ENCODE results near the gene KIFAP3. TPM values are rescaled to one million over a fixed set of nuclear protein-coding genes. Genes with fewer than 3 reads are reported as not detected.

The KIFAP3 gene
- total and polyA plus RNA-seq, 4 donors, result 7.6 to 38.7 (median 25.4) TPM

DNA sequence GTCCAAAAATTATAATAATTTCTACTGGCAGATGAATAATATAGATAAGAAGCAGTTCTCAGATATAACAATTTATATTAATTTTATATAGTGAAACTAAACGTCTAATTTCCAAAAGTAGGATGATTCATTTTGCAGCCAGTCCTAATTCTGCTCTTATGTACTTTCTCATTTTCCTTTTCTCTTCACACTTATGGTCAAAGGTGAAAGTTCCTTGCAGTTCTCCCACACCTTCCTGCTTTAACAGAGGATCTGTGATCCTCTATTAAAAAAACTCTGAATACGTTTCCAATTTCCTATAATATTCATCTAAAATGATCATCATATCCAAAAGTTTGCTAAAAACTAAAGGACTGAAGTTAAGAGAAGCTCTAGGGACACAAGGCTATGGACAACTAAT, 78.5 kb downstream of the KIFAP3 start:
- WGBS, 2 donors, result 74% methylated on average over 2 of the region's 2 CpGs

GRCh38 chr1:169989246-169989645, 85.2 kb downstream of the KIFAP3 start:
- Histone ChIP-seq H3K36me3 (ENCODE audit: control insufficient read depth in 1 of 2, insufficient read depth in 2 of 2, low read length in 1 of 2) (no peaks in the 10 kb centered on the region), H3K4me3 (ENCODE audit: low read length in 2 of 2) (no peak overlapping the region), H3K27me3 (ENCODE audit: control insufficient read depth in 1 of 2, insufficient read depth in 2 of 2, low read length in 1 of 2) (no peaks in the 10 kb centered on the region), H3K4me1 (ENCODE audit: control insufficient read depth in 1 of 2, insufficient read depth in 2 of 2, low read length in 2 of 2) (no peaks in the 10 kb centered on the region), H3K9me3 (ENCODE audit: control insufficient read depth, low read length) (no peaks in the 10 kb centered on the region), H3K27ac (ENCODE audit: low read depth in 1 of 2, low read length in 2 of 2) (no peak overlapping the region)
- WGBS, 2 donors, result 50 to 55% methylated on average over 2 of the region's 2 CpGs
- DNase-seq, result no peak
- no peak for ATAC-seq (ENCODE audit: low FRiP score)
- intact Hi-C loops (cut with DNase I), result no loop called here

More for the DNA sequence above, 78.5 kb downstream of the KIFAP3 start:
- no peak overlapping the region for H3K27ac ChIP-seq (ENCODE audit: low read depth in 1 of 2, low read length in 2 of 2)
- H3K4me3 ChIP-seq (ENCODE audit: low read length in 2 of 2), result no peak overlapping the region
- intact Hi-C loops (cut with DNase I), result no loop called here
- H3K4me1 ChIP-seq (ENCODE audit: control insufficient read depth in 1 of 2, insufficient read depth in 2 of 2, low read length in 2 of 2), result no peaks in the 10 kb centered on the region
- no peaks in the 10 kb centered on the region for H3K36me3 ChIP-seq (ENCODE audit: control insufficient read depth in 1 of 2, insufficient read depth in 2 of 2, low read length in 1 of 2)
- H3K9me3 ChIP-seq (ENCODE audit: control insufficient read depth, low read length), result no peaks in the 10 kb centered on the region
- no peak for ATAC-seq (ENCODE audit: low FRiP score)
- no peak for DNase-seq
- no peaks in the 10 kb centered on the region for H3K27me3 ChIP-seq (ENCODE audit: control insufficient read depth in 1 of 2, insufficient read depth in 2 of 2, low read length in 1 of 2)

GRCh38 chr1:169985757-169986156, 88.7 kb downstream of the KIFAP3 start:
- Histone ChIP-seq H3K9me3 (ENCODE audit: control insufficient read depth, low read length) (no peaks in the 10 kb centered on the region), H3K27me3 (ENCODE audit: control insufficient read depth in 1 of 2, insufficient read depth in 2 of 2, low read length in 1 of 2) (no peaks in the 10 kb centered on the region), H3K36me3 (ENCODE audit: control insufficient read depth in 1 of 2, insufficient read depth in 2 of 2, low read length in 1 of 2) (peaks cover 0 to 2% of the 10 kb centered on the region in 2 donors), H3K27ac (ENCODE audit: low read depth in 1 of 2, low read length in 2 of 2) (no peak overlapping the region), H3K4me1 (ENCODE audit: control insufficient read depth in 1 of 2, insufficient read depth in 2 of 2, low read length in 2 of 2) (no peaks in the 10 kb centered on the region), H3K4me3 (ENCODE audit: low read length in 2 of 2) (no peak overlapping the region)
- DNase-seq (no peak), ATAC-seq (ENCODE audit: low FRiP score) (no peak)
- WGBS, 2 donors, result 95 to 98% methylated on average over 1 of the region's 1 CpG
- intact Hi-C loops (cut with DNase I), result no loop called here

DNA sequence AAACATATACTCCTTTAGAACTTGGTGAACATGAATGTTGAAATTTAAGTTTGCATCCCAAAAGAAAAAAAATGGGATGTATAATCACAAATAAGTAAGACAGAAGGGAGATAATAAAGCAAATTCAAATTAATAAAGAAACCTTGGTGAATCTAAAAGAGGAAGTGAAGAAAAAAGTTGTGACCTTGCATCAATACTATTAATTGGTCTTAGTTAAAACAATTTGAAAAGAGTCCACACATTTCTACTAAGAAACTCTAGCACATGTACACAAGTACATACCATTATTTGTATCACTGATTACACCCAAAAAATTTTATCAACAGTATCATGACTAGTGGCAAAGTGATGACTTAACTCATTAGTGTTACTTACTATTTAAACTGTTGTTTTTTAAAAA, 100.4 kb downstream of the KIFAP3 start:
- ATAC-seq (ENCODE audit: low FRiP score), result no peak
- no peaks in the 10 kb centered on the region for H3K4me1 ChIP-seq (ENCODE audit: control insufficient read depth in 1 of 2, insufficient read depth in 2 of 2, low read length in 2 of 2)
- H3K36me3 ChIP-seq (ENCODE audit: control insufficient read depth in 1 of 2, insufficient read depth in 2 of 2, low read length in 1 of 2), result no peaks in the 10 kb centered on the region

DNA sequence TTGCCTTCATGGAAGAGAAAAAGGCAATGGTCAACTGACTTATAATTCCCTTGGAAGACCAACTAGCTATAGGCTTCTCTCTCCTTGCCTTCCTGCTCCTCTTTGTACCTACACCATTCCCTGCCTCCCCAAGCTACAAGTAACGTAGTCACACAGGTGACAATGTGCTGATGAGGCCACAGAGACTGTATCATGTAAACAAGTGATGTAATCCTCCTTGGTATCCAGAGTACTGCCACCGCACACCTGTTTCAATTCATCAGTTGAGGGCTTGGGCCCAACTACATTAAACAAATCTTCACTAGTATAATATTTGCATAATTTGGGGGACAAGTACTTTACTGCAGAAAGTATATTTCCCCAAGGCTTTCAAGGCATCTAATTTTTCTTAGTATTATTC, 104.4 kb downstream of the KIFAP3 start:
- 92 to 98% methylated on average over 2 of the region's 2 CpGs for WGBS, 2 donors
- H3K4me3 ChIP-seq (ENCODE audit: low read length in 2 of 2), result no peak overlapping the region
- DNase-seq (no peak), ATAC-seq (ENCODE audit: low FRiP score) (no peak)
- H3K9me3 ChIP-seq (ENCODE audit: control insufficient read depth, low read length), result no peaks in the 10 kb centered on the region
- no peak overlapping the region for H3K27ac ChIP-seq (ENCODE audit: low read depth in 1 of 2, low read length in 2 of 2)
- no peaks in the 10 kb centered on the region for H3K4me1 ChIP-seq (ENCODE audit: control insufficient read depth in 1 of 2, insufficient read depth in 2 of 2, low read length in 2 of 2)
- H3K27me3 ChIP-seq (ENCODE audit: control insufficient read depth in 1 of 2, insufficient read depth in 2 of 2, low read length in 1 of 2), result no peaks in the 10 kb centered on the region
- H3K36me3 ChIP-seq (ENCODE audit: control insufficient read depth in 1 of 2, insufficient read depth in 2 of 2, low read length in 1 of 2), result no peaks in the 10 kb centered on the region
- intact Hi-C loops (cut with DNase I), result no loop called here

More for the DNA sequence above, 100.4 kb downstream of the KIFAP3 start:
- intact Hi-C loops (cut with DNase I), result no loop called here
- H3K4me3 ChIP-seq (ENCODE audit: low read length in 2 of 2), result no peak overlapping the region
- no peaks in the 10 kb centered on the region for H3K9me3 ChIP-seq (ENCODE audit: control insufficient read depth, low read length)
- H3K27me3 ChIP-seq (ENCODE audit: control insufficient read depth in 1 of 2, insufficient read depth in 2 of 2, low read length in 1 of 2), result no peaks in the 10 kb centered on the region
- H3K27ac ChIP-seq (ENCODE audit: low read depth in 1 of 2, low read length in 2 of 2), result no peak overlapping the region
- DNase-seq, result no peak

GRCh38 chr1:169968174-169968573, 106.3 kb downstream of the KIFAP3 start:
- Histone ChIP-seq H3K27ac (ENCODE audit: low read depth in 1 of 2, low read length in 2 of 2) (no peak overlapping the region), H3K4me1 (ENCODE audit: control insufficient read depth in 1 of 2, insufficient read depth in 2 of 2, low read length in 2 of 2) (no peaks in the 10 kb centered on the region), H3K36me3 (ENCODE audit: control insufficient read depth in 1 of 2, insufficient read depth in 2 of 2, low read length in 1 of 2) (no peaks in the 10 kb centered on the region), H3K4me3 (ENCODE audit: low read length in 2 of 2) (no peak overlapping the region), H3K27me3 (ENCODE audit: control insufficient read depth in 1 of 2, insufficient read depth in 2 of 2, low read length in 1 of 2) (no peaks in the 10 kb centered on the region), H3K9me3 (ENCODE audit: control insufficient read depth, low read length) (no peaks in the 10 kb centered on the region)
- intact Hi-C loops (cut with DNase I), result no loop called here
- DNase-seq (no peak), ATAC-seq (ENCODE audit: low FRiP score) (no peak)
- 73 to 74% methylated on average over 4 of the region's 4 CpGs for WGBS, 2 donors

DNA sequence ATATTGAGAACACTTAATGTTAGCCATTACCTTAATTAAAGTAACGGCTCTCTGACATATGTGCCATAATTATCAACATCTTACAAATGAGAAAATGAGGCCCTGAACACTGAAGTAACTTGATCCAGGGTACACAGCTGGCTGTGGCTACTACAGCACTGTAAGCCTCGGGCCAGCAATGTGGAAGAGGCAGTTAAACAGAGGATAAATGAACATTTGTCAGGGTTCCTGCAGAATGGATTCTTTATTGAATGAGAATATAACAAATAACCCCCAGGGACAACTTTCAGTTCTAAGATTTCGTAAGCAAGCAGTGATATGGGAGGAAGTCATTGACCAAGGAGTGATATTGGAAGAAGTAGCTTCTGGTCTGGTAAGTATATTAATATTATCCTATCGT, 110.3 kb downstream of the KIFAP3 start:
- 93 to 94% methylated on average over 4 of the region's 4 CpGs for WGBS, 2 donors
- Histone ChIP-seq H3K27ac (ENCODE audit: low read depth in 1 of 2, low read length in 2 of 2) (no peak overlapping the region), H3K36me3 (ENCODE audit: control insufficient read depth in 1 of 2, insufficient read depth in 2 of 2, low read length in 1 of 2) (peaks cover 0 to 4% of the 10 kb centered on the region in 2 donors), H3K4me3 (ENCODE audit: low read length in 2 of 2) (no peak overlapping the region), H3K4me1 (ENCODE audit: control insufficient read depth in 1 of 2, insufficient read depth in 2 of 2, low read length in 2 of 2) (no peaks in the 10 kb centered on the region), H3K27me3 (ENCODE audit: control insufficient read depth in 1 of 2, insufficient read depth in 2 of 2, low read length in 1 of 2) (no peaks in the 10 kb centered on the region), H3K9me3 (ENCODE audit: control insufficient read depth, low read length) (no peaks in the 10 kb centered on the region)
- ATAC-seq (ENCODE audit: low FRiP score) (no peak), DNase-seq (no peak)
- intact Hi-C loops (cut with DNase I), result no loop called here

DNA sequence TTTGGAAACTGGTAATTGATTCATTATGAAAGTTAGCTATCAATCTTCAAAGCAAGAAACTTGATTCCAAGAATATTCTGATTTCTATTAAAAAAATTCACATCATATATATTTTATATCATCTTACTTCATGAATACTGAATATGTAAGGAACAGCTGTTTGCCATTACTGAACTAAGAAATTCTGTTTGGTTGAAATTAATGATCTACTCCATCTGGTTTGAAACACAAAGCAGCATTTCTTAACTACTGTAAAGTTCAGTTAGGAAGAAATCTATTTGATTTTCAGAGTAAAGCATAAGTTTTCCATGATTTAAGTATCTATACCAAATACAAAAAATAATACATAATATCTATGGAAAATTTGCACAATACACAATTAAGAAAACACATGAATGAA, 114.8 kb downstream of the KIFAP3 start:
- DNase-seq (no peak), ATAC-seq (ENCODE audit: low FRiP score) (no peak)
- no peak overlapping the region for H3K27ac ChIP-seq (ENCODE audit: low read depth in 1 of 2, low read length in 2 of 2)
- no peak overlapping the region for H3K4me3 ChIP-seq (ENCODE audit: low read length in 2 of 2)
- no peaks in the 10 kb centered on the region for H3K4me1 ChIP-seq (ENCODE audit: control insufficient read depth in 1 of 2, insufficient read depth in 2 of 2, low read length in 2 of 2)
- intact Hi-C loops (cut with DNase I), result no loop called here
- H3K27me3 ChIP-seq (ENCODE audit: control insufficient read depth in 1 of 2, insufficient read depth in 2 of 2, low read length in 1 of 2), result no peaks in the 10 kb centered on the region
- H3K36me3 ChIP-seq (ENCODE audit: control insufficient read depth in 1 of 2, insufficient read depth in 2 of 2, low read length in 1 of 2), result peaks cover 0 to 4% of the 10 kb centered on the region in 2 donors
- no peaks in the 10 kb centered on the region for H3K9me3 ChIP-seq (ENCODE audit: control insufficient read depth, low read length)

DNA sequence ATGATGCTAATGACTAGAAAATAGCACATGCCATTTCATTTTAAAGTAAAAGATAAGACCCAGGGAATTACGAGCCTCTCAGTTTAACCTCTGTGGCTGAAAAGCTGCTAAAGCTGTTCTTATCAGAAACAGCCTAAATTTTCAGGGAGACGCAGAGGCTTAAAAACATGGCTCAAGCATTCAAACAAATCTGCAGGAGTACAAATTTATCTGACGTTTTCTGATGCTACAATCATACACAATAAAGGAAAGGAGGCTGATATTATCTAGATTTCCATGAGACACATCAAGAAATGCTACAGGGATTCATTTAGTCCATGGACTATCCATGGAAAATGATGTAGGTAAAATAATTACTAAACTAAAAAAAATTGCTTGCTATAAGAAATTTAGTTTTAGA, 115.5 kb downstream of the KIFAP3 start:
- no peaks in the 10 kb centered on the region for H3K9me3 ChIP-seq (ENCODE audit: control insufficient read depth, low read length)
- no peak overlapping the region for H3K27ac ChIP-seq (ENCODE audit: low read depth in 1 of 2, low read length in 2 of 2)
- 87 to 89% methylated on average over 3 of the region's 3 CpGs for WGBS, 2 donors
- no peaks in the 10 kb centered on the region for H3K27me3 ChIP-seq (ENCODE audit: control insufficient read depth in 1 of 2, insufficient read depth in 2 of 2, low read length in 1 of 2)
- DNase-seq, result no peak
- intact Hi-C loops (cut with DNase I), result no loop called here
- peaks cover 0 to 4% of the 10 kb centered on the region in 2 donors for H3K36me3 ChIP-seq (ENCODE audit: control insufficient read depth in 1 of 2, insufficient read depth in 2 of 2, low read length in 1 of 2)
- H3K4me3 ChIP-seq (ENCODE audit: low read length in 2 of 2), result no peak overlapping the region
- no peaks in the 10 kb centered on the region for H3K4me1 ChIP-seq (ENCODE audit: control insufficient read depth in 1 of 2, insufficient read depth in 2 of 2, low read length in 2 of 2)
- ATAC-seq (ENCODE audit: low FRiP score), result no peak
